OCI-LY7 (cell line): ENCODE results near the gene WNT7A. TPM values are rescaled to one million over a fixed set of nuclear protein-coding genes. Genes with fewer than 3 reads are reported as not detected.

ENCODE experiments used
- BruUV-seq: library from RNA; stranded (reverse); fragments of 400-500 nt; replicated peaks from 2 replicates; lab custom pipeline; 2021; lab: Mats Ljungman, UMichigan
- CTCF ChIA-PET: fragments of 300-600 bp; sonication (Branson Sonifier 250); formaldehyde crosslinking; loops from one replicate; lab custom pipeline; 2022; ENCODE audit warnings: antibody characterized with exemption; ENCODE audit not compliant: unreplicated experiment; lab: Charles Lee
- POLR2A ChIA-PET: fragments of 300-600 bp; sonication (Branson Sonifier 250); formaldehyde crosslinking; loops from one replicate; lab custom pipeline; 2022; ENCODE audit warnings: antibody characterized with exemption; lab: Charles Lee
- DNase-seq: peaks from one replicate; pipeline ENCODE4 v3.0.0-alpha.2; 2015; ENCODE audit warnings: low spot score
- H2AFZ ChIP-seq: fragments of 200-600 bp; sonication (generic), shearing (Covaris generic); 2 replicates; pipeline ENCODE4 v1.6.1; 2014; ENCODE audit warnings: mild to moderate bottlenecking, antibody characterized with exemption, low read length, moderate library complexity
- H3K27ac ChIP-seq: fragments of 200-600 bp; sonication (generic); 2 replicates; pipeline ENCODE4 v1.5.1; 2014; ENCODE audit warnings: mixed run types, low read depth, mild to moderate bottlenecking, moderate library complexity, low read length, inconsistent platforms; ENCODE audit not compliant: poor library complexity, severe bottlenecking
- H3K36me3 ChIP-seq: fragments of 200-600 bp; sonication (generic); 2 replicates; pipeline ENCODE4 v1.6.1; 2014; ENCODE audit warnings: mild to moderate bottlenecking, antibody characterized with exemption, low read length, moderate library complexity, mixed read lengths; ENCODE audit not compliant: insufficient read depth
- H3K4me1 ChIP-seq: fragments of 200-600 bp; sonication (generic); 2 replicates; pipeline ENCODE4 v1.5.1; 2014; ENCODE audit warnings: mild to moderate bottlenecking, low read length; ENCODE audit not compliant: insufficient read depth, poor library complexity, severe bottlenecking
- H3K4me2 ChIP-seq: fragments of 200-600 bp; sonication (generic); 2 replicates; pipeline ENCODE4 v1.6.1; 2014; ENCODE audit warnings: mild to moderate bottlenecking, low read length
- H3K4me3 ChIP-seq: fragments of 200-600 bp; sonication (generic); 2 replicates; pipeline ENCODE4 v1.5.1; 2014; ENCODE audit warnings: mild to moderate bottlenecking, low read depth, low read length; ENCODE audit not compliant: poor library complexity, severe bottlenecking
- H3K79me2 ChIP-seq: fragments of 200-600 bp; sonication (generic); 2 replicates; pipeline ENCODE4 v1.6.1; 2016; ENCODE audit warnings: low read depth, mild to moderate bottlenecking, low read length, moderate library complexity, mixed read lengths; ENCODE audit not compliant: insufficient read depth
- H3K9me2 ChIP-seq: fragments of 200-600 bp; sonication (generic); 2 replicates; pipeline ENCODE4 v1.6.1; 2016; ENCODE audit warnings: mild to moderate bottlenecking, low read length, mixed read lengths; ENCODE audit not compliant: insufficient read depth
- H3K9me3 ChIP-seq: fragments of 200-600 bp; sonication (generic); 2 replicates; pipeline ENCODE4 v1.6.1; 2014; ENCODE audit warnings: mild to moderate bottlenecking, mixed run types, low read length, mixed read lengths
- H4K20me1 ChIP-seq: fragments of 200-600 bp; sonication (generic); 2 replicates; pipeline ENCODE4 v1.6.1; 2014; ENCODE audit warnings: mild to moderate bottlenecking, antibody characterized with exemption, low read length, moderate library complexity, mixed read lengths; ENCODE audit not compliant: insufficient read depth
- CTCF ChIP-seq: fragments of 200-600 bp; sonication (generic); conservative IDR thresholded peaks from 2 replicates; pipeline ENCODE4 v1.5.1; 2014; ENCODE audit warnings: mild to moderate bottlenecking, antibody characterized with exemption, low read length, moderate library complexity, mixed read lengths
- EZH2phosphoT487 ChIP-seq: fragments of 200-600 bp; sonication (generic); IDR thresholded peaks from 2 replicates; pipeline ENCODE4 v1.6.1; 2018; ENCODE audit warnings: low read depth, borderline replicate concordance, mild to moderate bottlenecking, mixed run types, antibody characterized with exemption, low read length, moderate library complexity, mixed read lengths
- intact Hi-C: fragments of 100-400 bp; cut with micrococcal nuclease; formaldehyde crosslinking; loops from one replicate; pipeline ENCODE4 v1.10.0; 2022; ENCODE audit not compliant: unreplicated experiment
- total RNA-seq, 2 experiments: library from RNA; depleted of rRNA in 1 of 2; stranded (reverse); fragments of >200 nt in 1 of 2; shearing (Covaris generic) in 1 of 2; gene quantifications; 2 replicates each; pipeline ENCODE4 v1.2.3, GENCODE V29; 2014 to 2022

Gene WNT7A
- total RNA-seq, 2 experiments from 2014 or later = not detected

GRCh38 chr3:13877911-13878280, 2.0 kb downstream of the WNT7A start:
- Histone ChIP-seq H3K9me3 (no peaks in the 10 kb centered on the region), H4K20me1 (no peaks in the 10 kb centered on the region), H2AFZ (no peak overlapping the region), H3K4me1 (no peaks in the 10 kb centered on the region), H3K9me2 (no peaks in the 10 kb centered on the region), H3K79me2 (no peaks in the 10 kb centered on the region), H3K4me2 (no peak overlapping the region), H3K36me3 (no peaks in the 10 kb centered on the region), H3K4me3 (no peak overlapping the region), H3K27ac (no peak overlapping the region)
- CTCF ChIA-PET = no interaction called here
- POLR2A ChIA-PET = no interaction called here
- no TSS peak for BruUV-seq
- no peak for DNase-seq
- intact Hi-C loops = no loop called here
- TF ChIP-seq CTCF (no peak), EZH2phosphoT487 (no peak)

- BruUV-seq = no TSS peak
- DNase-seq = no peak
- Histone ChIP-seq H3K9me3 (no peaks in the 10 kb centered on the region), H2AFZ (no peak overlapping the region), H3K4me1 (no peaks in the 10 kb centered on the region), H3K4me3 (no peak overlapping the region), H3K27ac (no peak overlapping the region), H3K4me2 (no peak overlapping the region), H3K79me2 (no peaks in the 10 kb centered on the region), H3K9me2 (no peaks in the 10 kb centered on the region), H3K36me3 (no peaks in the 10 kb centered on the region), H4K20me1 (no peaks in the 10 kb centered on the region)
- ChIA-PET CTCF (no interaction called here), POLR2A (no interaction called here)
- intact Hi-C loops = no loop called here
- TF ChIP-seq EZH2phosphoT487 (no peak), CTCF (no peak)
Measured at GRCh38 chr3:13876451-13877100, 3.3 kb downstream of the WNT7A start.

GRCh38 chr3:13874891-13875290, 5.0 kb downstream of the WNT7A start:
- H3K36me3 ChIP-seq = no peaks in the 10 kb centered on the region
- no peak overlapping the region for H3K4me2 ChIP-seq
- no peaks in the 10 kb centered on the region for H3K79me2 ChIP-seq
- intact Hi-C loops = no loop called here
- no peak overlapping the region for H2AFZ ChIP-seq
- no TSS peak for BruUV-seq
- no peak overlapping the region for H3K4me3 ChIP-seq
- no peaks in the 10 kb centered on the region for H3K9me2 ChIP-seq
- no peak overlapping the region for H3K27ac ChIP-seq
- POLR2A ChIA-PET = no interaction called here
- no peak for DNase-seq
- H3K9me3 ChIP-seq = no peaks in the 10 kb centered on the region
- H3K4me1 ChIP-seq = no peaks in the 10 kb centered on the region
- CTCF ChIA-PET = no interaction called here
- TF ChIP-seq CTCF = no peak
- no peak for TF ChIP-seq EZH2phosphoT487
- no peaks in the 10 kb centered on the region for H4K20me1 ChIP-seq
